CD4-positive, alpha-beta T cell treated with Interferon alpha-2 for 1 hour (primary cell): Measurements from ENCODE around the gene DDOST.
A peak's percentile ranks its signal among the peaks of the same experiment; 100 is the strongest.
"Not testable (repeated sequence)": the region's sequence is repeated elsewhere in the genome, so short reads cannot be mapped to it uniquely, and the experiment has no call there.

ENCODE experiments used
- DNase-seq, 2 donors: peaks; one replicate each; pipeline ENCODE4 v3.0.0-alpha.2; 2020 to 2022

DDOST gene

DNA sequence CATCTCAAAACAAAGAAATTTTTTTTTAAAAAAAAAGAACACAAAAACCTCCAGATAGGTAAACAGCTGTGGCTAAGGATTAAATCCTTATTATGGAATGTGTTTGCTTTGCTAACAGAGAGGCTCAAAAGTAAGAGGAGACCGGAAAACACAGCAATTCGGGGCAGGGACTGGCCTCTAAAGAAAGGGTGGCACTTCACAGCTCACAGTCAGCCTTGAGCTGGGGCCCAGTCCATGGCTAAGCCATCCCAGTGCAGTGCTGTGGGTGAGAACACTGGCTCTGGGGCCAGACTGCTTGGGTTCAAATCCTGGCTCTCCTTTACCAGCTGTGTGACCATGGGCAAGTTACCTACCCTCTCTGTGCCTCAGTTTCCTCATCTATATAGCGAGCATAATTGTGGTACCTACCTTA, 28.5 kb upstream of the DDOST start:
- no peak for DNase-seq

GRCh38 chr1:20686883-20687725, 25.9 kb upstream of the DDOST start:
- DNase-seq, result no peak

DNA sequence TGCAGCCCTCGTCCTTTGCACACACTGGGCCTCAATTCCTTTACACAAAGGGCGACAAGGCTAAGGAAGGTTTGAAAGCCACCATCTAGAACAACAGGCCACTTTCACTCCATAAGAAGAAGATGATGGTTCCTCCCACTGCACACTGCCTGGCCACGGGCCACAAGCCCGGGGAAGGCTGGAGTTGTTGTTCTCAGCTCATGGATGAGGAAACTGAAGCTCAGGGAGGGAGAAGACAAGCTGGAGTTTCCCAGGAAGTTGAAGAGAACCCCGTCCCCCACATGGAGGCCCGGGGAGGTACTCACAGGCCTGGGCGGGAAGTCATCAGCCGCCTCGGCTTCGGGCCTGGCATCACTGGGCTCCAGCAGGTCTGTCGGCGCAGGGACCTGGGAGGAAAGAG, 24.6 kb upstream of the DDOST start:
- DNase-seq, result no peak

DNA sequence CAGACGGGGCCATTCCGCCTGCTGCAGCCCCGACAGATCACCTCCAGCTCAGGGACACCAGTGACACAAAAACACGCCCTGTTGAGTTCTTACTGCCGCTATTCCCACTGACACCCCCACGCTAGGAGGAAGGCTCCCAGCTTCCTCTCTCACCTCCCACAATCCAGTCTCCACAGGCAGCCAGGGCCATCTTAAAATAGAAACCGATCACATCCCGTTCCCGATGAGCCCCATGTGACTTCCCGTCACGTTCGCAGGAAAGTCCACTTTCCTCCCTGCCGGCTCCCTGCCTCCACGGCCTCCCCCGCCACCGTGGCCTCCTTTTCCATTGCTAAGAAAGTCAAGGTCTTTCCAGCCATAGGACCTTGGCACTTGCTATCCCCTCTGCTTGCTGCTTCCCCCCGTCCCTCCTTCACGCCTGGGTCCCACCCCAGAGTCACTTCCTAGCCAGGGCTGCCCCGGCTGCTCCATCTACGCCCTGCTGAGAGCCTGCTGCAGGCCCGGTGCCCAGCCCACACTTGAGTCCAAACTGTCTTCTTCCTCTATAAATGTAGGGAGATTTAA, 24.0 kb upstream of the DDOST start:
- DNase-seq, result no peak

GRCh38 chr1:20684651-20685050, 23.5 kb upstream of the DDOST start:
- no peak for DNase-seq

DNA sequence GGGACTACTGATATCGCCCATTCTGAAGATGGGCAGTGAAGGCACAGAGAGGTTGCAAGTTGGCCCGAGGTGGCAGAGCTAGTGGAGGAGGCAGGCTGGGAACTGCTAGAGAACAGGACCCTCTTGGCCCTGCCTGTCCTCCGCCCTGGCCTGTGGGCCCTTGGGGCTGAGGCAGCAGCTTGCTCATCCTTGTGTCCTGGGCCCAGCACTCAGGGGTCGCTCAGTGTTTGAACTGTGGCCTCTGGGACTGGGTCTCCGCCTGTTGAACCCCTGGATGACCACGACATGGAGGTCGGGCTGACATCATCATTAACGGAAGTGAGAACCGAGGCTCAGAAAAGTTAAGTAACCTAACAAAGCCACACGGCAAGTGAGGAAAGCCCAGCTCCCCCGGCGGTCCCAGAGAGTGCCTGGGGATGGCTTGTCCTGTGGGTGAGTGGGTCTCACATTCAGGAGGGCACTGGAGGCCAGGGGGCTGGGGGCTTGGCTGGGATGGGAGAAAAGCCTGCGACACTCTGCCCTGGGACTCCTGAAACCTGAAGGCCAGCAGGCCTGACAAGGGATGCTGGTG, 23.0 kb upstream of the DDOST start:
- no peak for DNase-seq

DNA sequence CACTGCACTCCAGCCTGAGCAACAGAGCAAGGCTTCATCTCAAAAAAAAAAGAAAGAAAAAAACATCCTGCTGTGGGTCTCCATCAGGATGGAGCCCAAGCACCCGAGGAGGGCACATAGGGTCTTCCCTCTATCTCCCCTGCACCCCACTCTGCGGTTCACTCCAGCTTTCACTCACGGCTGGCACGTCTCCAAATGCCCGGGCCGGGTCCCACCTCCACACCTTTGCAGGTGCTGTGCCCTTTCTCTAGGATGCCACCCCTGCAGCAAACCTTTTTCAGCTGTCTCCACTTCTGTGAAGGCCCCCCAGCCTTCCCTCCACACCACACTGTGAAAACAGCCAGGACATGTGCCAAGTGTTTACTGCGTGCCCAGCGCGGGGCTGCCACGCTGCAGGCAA, 22.4 kb upstream of the DDOST start:
- no peak for DNase-seq

DNA sequence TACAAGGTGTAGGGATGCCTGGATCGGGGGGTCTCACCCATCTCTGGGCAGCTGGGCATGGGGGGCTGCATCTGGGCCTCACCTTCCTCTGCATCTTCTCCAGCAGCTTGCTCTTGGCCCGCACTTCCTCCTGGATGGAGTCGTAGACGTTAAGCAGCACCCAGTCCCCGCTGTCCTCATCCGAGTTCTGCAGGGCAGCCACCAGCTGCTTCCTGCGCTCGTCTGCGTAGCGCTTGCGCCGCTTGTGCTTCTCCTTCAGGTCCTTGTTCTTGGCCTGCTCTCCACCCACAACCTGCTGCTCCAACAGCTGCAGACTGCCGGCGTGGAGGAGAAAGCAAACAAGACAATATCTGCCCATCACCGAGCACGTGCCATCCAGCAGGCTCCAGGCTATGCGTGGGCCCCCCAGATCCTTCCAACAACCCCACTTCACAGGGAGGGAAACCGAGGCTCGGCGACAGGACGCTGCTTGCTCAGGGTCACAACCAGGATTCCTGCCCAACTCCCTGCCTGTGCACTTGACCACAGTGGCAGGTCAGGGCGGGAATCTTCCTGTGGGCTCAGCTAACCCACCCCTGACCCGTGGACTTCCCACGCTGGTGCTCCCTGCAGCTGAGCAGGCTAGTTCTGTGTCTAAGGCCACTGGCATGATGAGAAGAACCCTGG, 21.5 kb upstream of the DDOST start:
- DNase-seq, result no peak

- DNase-seq, result no peak
Observed at GRCh38 chr1:20681999-20682398, 20.8 kb upstream of the DDOST start.

DNA sequence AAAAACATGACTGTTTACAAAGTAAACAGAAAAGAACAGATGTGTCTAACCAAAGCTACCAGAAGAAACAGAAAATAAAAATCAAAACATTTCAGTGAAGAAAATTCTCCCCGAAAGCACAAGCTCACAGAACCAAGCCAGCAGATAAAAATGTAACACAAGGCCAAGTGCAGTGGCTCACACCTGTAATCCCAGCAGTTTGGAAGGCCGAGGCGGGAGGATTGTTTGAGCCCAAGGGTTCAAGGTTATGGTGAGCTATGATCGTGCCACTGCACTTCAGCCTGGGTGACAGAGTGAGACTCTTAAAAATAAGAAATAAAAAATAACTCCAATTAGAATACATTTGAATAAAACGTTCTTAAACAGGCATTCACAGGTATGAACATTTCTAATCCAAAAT, 19.1 kb upstream of the DDOST start:
- DNase-seq, result no peak

GRCh38 chr1:20678599-20678998, 17.4 kb upstream of the DDOST start:
- DNase-seq, result peak in 1 of 2 donors; percentile 21

- not testable (repeated sequence) for DNase-seq
Observed at GRCh38 chr1:20673626-20674025, 12.5 kb upstream of the DDOST start.

- no peak for DNase-seq
Observed at GRCh38 chr1:20672265-20672632, 11.1 kb upstream of the DDOST start.

DNA sequence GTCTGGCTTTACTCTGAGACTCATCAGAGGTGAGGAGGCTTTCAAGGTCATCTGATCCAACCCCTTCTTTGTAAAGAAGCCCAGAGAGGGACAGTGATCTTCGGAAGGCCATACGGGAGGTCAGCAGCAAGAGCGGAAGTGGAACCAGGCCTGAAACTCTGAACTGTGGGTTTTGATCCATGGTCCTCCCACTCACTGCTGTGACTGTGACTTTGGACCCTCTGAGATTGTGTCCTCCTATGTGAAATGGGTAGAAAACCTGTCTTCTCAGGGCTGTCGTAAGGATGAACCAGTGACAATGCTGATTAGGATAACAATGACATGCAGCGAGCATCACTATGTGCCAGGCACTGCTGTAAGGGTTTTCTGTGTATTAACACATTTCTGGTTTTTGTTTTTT, 9.8 kb upstream of the DDOST start:
- no peak for DNase-seq

DNA sequence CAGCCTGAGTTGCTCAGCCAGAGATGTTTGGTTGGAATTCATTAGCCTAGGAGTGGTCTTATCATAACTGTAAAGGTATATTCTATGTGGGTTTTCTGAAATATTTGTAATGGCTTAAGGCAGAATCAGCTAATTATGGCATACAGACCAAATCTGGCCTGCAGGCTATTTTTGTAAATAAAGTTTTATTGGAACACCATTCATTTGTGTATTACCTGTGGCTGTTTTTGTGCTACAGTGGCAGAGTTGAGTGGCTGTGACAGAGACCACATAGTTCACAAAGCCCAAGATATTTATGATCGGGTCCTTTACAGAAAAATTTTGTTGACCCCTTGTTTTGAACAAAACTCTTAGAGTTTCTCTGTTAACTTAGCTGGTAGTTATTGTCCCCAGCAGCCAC, 7.4 kb upstream of the DDOST start:
- DNase-seq, result no peak

DNA sequence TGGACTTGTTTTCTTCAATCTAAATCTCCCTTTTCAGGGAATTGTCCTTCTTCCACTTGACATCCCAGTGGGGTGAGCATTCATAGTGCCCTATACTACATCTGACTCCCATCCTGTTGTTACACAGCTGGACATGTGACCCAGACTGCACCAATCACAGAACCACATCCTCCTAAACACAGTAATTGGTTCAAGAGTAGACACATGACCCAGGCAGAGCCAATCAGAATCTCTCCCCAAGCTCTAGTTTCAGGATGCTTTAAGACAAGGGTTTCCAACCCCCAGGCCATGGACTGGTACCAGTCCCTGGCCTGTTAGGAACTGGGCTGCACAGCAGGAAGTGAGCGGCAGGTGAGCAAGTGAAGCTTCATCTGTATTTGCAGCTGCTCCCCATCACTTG, 5.6 kb upstream of the DDOST start:
- DNase-seq, result peak in 1 of 2 donors; percentile 13

DNA sequence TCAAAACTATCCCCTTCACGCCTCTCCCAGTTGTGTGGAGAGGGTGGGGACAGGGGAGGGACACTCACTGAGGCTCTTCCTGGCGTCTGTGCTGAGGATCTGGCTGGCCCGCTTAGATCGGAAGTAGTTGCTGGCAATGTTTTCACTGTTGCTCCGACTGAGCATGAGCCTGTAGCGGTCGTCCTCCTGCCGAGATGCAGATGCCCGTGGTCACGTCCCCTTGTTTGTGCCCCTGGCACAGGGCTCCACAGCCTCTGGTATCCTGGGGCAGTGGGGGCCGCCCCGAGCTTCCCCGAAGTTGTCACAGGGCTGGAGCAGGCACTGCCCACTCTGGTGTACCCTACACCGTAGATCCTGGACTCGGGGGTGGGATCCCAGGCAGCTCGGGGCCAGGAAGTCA, 5.0 kb upstream of the DDOST start:
- no peak for DNase-seq

GRCh38 chr1:20665726-20666125, 4.6 kb upstream of the DDOST start:
- no peak for DNase-seq

DNA sequence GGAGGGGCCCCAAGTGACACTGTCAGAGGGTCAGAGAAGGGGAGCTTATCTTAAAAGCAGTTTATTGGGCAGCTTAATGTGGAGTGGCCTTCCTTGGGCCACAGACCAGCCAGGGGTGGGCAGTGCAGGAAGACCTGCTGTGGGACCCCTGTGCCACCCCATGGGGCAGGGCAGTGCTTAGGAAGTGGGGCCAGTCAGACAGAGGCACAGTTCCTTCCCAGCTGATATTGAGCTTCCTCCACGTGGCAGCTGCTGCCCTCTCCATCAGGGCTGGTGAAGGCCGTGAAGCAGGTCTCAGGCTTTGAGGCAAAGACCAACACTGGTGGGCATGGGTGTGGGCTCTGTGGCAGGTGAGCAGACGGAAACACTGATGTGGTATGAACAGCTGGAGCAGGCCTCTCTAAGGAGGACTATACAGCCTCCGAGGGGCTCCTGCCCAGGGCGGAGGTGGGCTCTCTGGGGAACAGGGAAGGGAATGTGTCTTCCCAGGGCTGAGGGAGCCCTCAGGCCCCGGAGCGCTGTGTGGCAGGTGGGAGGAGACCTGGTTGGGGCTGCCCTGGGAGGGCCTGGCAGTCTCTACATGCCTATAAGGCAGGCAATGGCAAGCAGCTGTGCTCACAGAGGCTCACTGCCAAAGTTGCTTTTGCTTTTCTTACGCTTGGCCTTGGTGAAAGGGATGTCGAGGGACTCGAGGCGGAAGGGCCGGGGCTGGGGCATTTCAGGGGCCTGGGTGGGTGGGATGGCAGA, 3.0 kb upstream of the DDOST start:
- no peak for DNase-seq

GRCh38 chr1:20663365-20663764, 2.2 kb upstream of the DDOST start:
- no peak for DNase-seq

DNA sequence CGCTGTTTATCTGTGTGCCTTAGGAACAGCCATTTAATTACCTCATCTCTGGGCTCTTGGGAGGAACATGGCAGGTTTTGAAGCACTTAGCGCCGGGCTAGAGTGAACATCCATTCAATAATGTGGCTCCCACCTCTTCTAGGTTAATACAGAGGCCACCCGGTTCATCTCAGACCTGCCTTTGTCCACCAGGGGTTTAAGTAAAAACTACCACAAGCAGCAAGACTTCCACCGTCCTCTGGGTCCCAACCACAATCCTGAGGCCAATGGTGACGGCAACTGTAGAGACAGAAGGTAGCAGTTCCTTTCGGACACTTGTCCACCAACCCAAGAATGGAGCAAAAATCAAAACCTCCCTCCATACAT, 924 bp upstream of the DDOST start:
- no peak for DNase-seq

- peak in 1 of 2 donors; percentile 18 for DNase-seq
Observed at GRCh38 chr1:20660847-20661206, 342 bp downstream of the DDOST start.

GRCh38 chr1:20660363-20660762, 806 bp downstream of the DDOST start:
- no peak for DNase-seq
